Lower leg skin (tissue), 4 donors: ENCODE measurements around the gene LZTFL1. TPM values are rescaled to one million over a fixed set of nuclear protein-coding genes. Genes with fewer than 3 reads are reported as not detected.

Experiments
- DNase-seq, 2 donors: peaks; one replicate each; pipeline ENCODE4 v3.0.0-alpha.2; 2019; ENCODE audit warnings: low spot score in 2 of 2
- H3K4me3 ChIP-seq: fragments of 200-600 bp; sonication (generic); 2 replicates; pipeline ENCODE4 v1.5.1; 2017; ENCODE audit warnings: mild to moderate bottlenecking, low read depth; ENCODE audit not compliant: poor library complexity, severe bottlenecking
- CTCF ChIP-seq, 3 donors: fragments of 450-650 bp; IDR thresholded peaks; one replicate each; pipeline ENCODE4 v1.5.1; 2016; ENCODE audit warnings: antibody characterized with exemption in 3 of 3, mild to moderate bottlenecking in 3 of 3, moderate library complexity in 2 of 3
- POLR2A ChIP-seq, 2 donors: fragments of 450-650 bp; IDR thresholded peaks; one replicate each; pipeline ENCODE4 v1.6.1; 2016 to 2017; ENCODE audit warnings: antibody characterized with exemption in 2 of 2, mild to moderate bottlenecking in 1 of 2, moderate library complexity in 1 of 2
- WGBS, 2 donors: methylation state at CpG; one replicate each; pipeline ENCODE4 v1.1.5; 2018; 5-methylcytosine and 5-hydroxymethylcytosine counted together
- intact Hi-C: fragments of 100-400 bp; cut with DNase I; formaldehyde crosslinking; loops from one replicate; pipeline ENCODE4 v1.15.0; 2023; ENCODE audit warnings: low total_unique reads
- total RNA-seq, 4 donors: library from RNA; depleted of rRNA; stranded (reverse); fragments of >200 nt; gene quantifications; one replicate each; pipeline ENCODE4 v1.1.0, GENCODE V29; 2016

The LZTFL1 gene
- total RNA-seq, 4 donors from 2014 or later, result 15.2 to 24.1 (median 18.5) TPM

- intact Hi-C loops, result no loop called here
- no peak for DNase-seq
- H3K4me3 ChIP-seq, result no peak overlapping the region
- WGBS, 2 donors, result 70 to 79% methylated on average over 3 of the region's 3 CpGs
- TF ChIP-seq CTCF (IDR thresholded peaks at IDR 0.05) (no peak), POLR2A (IDR thresholded peaks at IDR 0.05) (no peak)
Observed at GRCh38 chr3:45869638-45870037, 27.7 kb upstream of the LZTFL1 start.

- no peak overlapping the region for H3K4me3 ChIP-seq
- WGBS, 2 donors, result 83 to 84% methylated on average over 2 of the region's 2 CpGs
- DNase-seq, result no peak
- intact Hi-C loops, result no loop called here
- no peak for TF ChIP-seq CTCF (IDR thresholded peaks at IDR 0.05)
- no peak for TF ChIP-seq POLR2A (IDR thresholded peaks at IDR 0.05)
Observed at GRCh38 chr3:45868650-45869049, 26.7 kb upstream of the LZTFL1 start.

- no peak for DNase-seq
- no peak for TF ChIP-seq CTCF (IDR thresholded peaks at IDR 0.05)
- no peak for TF ChIP-seq POLR2A (IDR thresholded peaks at IDR 0.05)
- intact Hi-C loops, result no loop called here
- 60 to 65% methylated on average over 2 of the region's 2 CpGs for WGBS, 2 donors
- no peak overlapping the region for H3K4me3 ChIP-seq
Observed at GRCh38 chr3:45868213-45868612, 26.3 kb upstream of the LZTFL1 start.

- TF ChIP-seq CTCF (IDR thresholded peaks at IDR 0.05) (no peak), POLR2A (IDR thresholded peaks at IDR 0.05) (no peak)
- DNase-seq, result no peak
- intact Hi-C loops, result no loop called here
- WGBS, 2 donors, result 77 to 89% methylated on average over 6 of the region's 6 CpGs
- H3K4me3 ChIP-seq, result no peak overlapping the region
Observed at GRCh38 chr3:45865563-45865962, 23.6 kb upstream of the LZTFL1 start.

GRCh38 chr3:45864760-45865519 is 23.0 kb upstream of the LZTFL1 start:
- 68 to 72% methylated on average over 8 of the region's 8 CpGs for WGBS, 2 donors
- TF ChIP-seq CTCF (IDR thresholded peaks at IDR 0.05), result no peak
- TF ChIP-seq POLR2A (IDR thresholded peaks at IDR 0.05), result no peak
- no peak overlapping the region for H3K4me3 ChIP-seq
- intact Hi-C loops, result no loop called here
- no peak for DNase-seq
